Cerebellar cortex (tissue), 1 donor: ENCODE data around the gene PHF11.
"Not testable (repeated sequence)": the region's sequence is repeated elsewhere in the genome, so short reads cannot be mapped to it uniquely, and the experiment has no call there.

Experiments
- DNase-seq: peaks from one replicate; pipeline ENCODE4 v3.0.0-alpha.2; 2015; ENCODE audit warnings: low spot score

PHF11 gene

DNA sequence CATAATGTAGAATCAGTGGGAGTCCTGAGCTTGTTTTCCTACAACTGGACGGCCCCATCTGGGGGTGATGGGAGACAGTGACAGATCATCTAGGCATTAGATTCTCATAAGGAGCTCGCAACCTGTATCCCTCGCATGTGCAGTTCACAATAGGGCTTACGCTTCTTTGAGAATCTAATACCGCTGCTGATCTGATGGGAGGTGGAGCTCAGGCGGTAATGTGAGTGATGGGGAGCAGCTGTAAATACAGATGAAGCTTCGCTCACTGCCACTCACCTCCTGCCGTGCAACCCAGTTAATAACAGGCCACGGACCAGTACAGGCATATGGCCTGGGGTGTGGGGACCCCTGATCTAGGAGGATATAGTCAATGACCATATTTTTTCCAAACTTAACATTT lies 50.8 kb downstream of the PHF11 start:
- DNase-seq: no peak

DNA sequence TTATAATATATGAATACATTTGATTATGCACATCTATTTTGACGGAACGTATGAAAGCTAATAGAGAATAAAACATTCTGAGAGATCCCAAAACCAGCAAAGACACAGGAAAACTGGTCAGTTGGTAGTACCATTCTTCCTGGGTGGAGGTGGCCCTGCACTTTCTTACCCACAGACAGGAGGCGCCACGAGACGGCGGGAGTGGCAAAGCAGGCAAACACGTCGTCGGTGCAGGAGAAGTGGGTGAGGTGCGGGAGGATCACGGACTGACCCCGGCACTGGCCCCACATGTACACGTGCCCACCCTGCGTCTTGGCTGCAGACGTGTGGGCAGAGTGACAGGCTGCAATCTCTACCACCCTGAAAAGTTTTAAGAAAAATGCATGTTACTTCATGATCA lies 53.5 kb downstream of the PHF11 start:
- no peak for DNase-seq

DNA sequence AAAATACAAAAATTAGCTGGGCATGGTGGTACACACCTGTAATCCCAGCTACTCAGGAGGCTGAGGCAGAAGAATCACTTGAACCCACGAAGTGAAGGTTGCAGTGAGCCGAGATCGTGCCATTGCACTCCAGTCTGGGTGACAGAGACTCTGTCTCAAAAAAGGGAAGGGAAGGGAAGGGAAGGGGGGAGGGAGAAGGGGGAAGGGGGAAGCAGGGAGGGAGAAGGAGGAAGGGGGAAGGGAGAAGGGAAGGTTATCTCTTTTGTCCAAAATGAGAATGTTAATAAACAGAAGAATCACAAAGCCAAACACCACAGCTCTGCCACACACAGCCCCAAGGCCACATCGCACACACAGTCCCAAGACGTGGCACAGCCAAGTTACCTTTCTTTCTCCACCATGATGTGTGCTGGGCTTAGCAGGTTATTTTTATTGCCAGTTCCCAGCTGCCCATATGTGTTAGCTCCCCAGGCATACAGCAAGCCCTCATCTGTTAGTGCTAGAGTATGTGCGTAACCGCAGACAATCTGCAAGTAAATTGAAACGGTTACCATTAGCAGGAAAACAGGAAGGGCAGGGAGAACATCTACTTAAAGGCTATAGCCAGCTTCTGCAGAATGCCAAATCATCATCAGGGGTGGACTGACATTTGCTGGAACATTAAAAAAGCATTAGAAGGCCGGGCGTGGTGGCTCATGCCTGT lies 55.3 kb downstream of the PHF11 start:
- DNase-seq: no peak

DNA sequence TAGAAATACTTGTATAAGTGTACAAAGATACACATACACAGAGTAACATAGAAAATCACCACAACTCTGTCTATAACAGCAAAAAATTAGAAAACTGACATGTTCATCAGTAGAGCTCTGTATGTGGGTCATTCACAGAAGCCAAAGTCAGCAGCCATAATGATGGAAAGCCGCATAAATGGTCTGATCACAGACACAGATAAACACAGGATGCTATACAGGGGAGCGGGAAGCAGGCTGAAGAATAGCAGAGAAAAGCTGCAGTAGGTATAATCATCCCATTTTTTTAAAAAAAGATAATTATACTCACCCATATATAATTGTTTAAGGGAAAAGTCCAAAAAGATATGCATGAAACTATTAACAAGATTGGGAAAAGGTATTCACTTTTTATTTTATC lies 58.1 kb downstream of the PHF11 start:
- DNase-seq: no peak

DNA sequence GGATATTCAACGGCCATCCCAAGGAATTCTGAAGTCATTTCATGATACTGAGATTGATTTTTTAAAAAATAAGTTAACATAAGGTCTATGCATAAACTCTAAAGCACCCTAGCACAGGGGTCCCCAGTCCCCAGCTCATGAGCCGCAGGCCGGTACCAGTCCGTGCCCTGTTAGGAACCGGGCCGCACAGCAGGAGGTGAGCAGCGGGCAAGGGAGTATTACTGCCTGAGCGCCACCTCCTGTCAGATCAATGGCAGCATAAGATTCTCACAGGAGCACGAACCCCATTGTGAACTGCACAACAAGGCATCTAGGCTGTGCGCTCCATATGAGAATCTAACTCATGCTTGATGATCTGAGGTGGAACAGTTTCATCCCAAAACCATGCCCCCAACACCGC lies 58.6 kb downstream of the PHF11 start:
- DNase-seq: no peak

DNA sequence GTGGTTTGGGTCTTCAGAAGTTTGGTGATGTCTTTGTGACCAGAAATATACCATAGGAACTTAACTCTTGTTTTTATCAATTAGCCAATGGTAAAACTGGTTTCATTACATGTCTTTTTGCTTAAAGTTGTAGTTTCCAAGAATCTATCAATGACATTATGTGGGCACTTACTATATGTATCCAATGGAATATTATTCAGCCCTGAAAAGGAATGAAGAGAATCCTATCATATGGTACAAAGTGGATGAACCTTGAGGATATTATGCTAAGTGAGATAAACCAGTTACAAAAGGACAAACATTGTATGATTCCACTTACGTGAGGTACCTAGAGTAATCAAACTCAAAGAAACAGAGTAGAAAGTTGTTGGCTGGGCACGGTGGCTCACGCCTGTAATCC lies 63.3 kb downstream of the PHF11 start:
- DNase-seq: no peak

DNA sequence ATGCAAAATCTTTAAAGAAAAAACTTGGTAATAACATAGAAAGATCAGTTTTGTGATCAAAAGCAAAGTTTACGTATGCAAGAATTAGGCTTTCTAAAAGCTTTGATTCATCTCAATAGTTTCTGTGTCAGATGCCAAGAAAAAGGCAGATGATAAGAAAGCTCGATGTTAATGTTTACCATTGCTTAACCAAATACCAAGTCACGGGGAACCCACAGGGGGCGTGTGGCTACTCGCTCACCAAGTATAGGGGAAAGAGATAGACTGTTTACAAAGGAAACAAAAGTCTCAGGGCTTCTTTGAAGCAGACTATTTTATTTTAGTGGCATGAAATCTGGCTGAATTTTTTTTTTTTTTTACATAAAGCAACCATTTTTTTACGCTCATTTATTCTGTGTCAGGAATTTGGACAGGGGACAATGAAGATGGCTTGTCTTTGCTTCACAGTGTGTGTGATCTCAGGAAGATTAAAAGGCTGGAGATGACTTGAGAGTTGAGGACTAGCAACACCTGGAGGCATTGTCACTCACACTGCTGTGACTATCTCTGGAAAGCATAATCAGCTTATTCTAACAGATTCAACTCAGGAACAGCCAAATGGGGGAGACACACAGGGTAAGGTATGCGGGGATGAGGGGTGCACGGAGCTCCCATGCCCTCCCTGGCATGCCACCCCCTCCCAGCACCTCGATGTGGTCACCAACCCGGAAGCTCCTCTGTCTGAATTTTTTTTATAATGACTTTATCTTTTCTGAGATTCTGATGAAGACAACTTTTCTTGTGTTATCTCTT lies 64.7 kb downstream of the PHF11 start:
- no peak for DNase-seq

DNA sequence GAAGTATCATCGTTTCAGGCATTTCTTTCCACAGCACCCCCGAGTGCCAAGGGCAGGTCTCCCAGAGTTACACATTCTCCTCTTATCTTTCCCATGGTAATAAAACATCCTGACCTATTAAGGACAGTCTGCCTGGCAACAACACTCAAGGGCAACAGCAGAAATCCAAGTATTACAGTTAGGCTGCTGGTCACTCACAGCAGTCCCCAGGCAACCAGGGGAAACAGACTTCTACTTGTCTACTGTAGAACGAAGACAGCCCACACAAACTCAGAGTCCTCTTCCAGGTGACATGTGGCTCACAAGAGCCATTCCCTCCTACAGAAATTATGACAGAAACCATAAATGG lies 65.3 kb downstream of the PHF11 start:
- DNase-seq: no peak

DNA sequence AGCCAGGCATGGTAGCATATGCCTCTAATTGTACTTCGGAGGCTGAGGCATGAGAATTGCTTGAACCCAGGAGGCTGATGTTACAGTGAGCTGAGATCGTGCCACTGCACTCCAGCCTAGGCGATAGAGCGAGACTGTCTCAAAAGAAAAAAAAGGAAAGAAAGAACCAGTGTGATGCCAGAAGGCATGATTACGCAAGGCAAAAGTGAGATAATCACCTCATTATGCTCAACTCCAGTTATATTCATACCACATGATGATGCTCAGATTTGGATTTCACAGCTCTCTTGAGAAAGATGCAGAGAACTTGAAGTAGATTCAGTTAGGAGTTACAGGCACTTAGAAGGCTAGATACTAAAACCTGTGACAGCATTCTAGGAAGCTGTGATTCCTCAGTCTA lies 67.8 kb downstream of the PHF11 start:
- no peak for DNase-seq

DNA sequence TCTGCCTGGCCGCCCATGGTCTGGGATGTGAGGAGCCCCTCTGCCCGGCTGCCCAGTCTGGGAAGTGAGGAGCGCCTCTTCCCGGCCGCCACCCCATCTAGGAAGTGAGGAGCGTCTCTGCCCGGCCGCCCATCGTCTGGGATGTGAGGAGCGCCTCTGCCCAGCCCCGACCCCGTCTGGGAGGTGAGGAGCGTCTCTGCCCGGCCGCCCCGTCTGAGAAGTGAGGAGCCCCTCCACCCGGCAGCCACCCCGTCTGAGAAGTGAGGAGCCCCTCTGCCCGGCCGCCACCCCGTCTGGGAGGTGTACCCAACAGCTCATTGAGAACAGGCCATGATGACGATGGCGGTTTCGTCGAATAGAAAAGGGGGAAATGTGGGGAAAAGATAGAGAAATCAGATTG lies 69.7 kb downstream of the PHF11 start:
- DNase-seq: not testable (repeated sequence)

DNA sequence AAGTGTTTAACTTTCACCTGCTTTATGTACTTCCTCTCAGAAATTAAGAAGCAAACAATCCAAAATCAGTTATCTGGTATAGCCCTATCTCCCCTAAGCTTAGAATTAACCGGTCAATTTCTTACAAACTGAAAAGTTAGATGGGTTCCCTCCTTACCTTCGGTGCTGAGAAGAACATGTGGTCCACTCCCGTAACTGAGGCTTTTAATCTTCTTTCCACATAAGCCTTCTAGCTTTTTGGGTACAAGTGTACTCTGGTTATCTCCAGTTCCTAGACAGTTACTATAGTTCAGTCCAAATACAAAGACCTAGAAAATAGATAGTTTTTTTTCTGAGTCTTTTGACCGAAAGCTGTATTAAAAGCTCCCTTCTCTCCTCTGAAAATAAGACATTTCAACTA lies 70.7 kb downstream of the PHF11 start:
- no peak for DNase-seq

DNA sequence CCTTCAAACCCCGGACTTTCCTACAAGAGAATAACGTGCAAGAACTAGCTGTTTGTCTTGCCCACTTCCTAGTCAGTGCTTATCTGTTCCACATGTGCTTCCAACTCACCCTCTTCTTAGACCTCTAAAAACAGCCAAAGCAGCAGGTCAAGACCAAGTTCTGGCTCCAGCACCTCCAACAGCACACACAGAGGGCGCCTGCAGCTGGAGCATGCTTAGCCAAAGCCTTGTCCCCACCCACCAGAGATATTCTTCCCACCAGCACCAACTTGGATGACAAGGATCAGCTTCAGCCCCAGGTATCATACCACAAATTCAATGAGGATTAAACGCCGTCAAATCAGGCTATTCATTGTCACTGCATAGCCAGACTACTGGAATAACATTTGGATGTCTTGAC lies 71.7 kb downstream of the PHF11 start:
- DNase-seq: no peak

DNA sequence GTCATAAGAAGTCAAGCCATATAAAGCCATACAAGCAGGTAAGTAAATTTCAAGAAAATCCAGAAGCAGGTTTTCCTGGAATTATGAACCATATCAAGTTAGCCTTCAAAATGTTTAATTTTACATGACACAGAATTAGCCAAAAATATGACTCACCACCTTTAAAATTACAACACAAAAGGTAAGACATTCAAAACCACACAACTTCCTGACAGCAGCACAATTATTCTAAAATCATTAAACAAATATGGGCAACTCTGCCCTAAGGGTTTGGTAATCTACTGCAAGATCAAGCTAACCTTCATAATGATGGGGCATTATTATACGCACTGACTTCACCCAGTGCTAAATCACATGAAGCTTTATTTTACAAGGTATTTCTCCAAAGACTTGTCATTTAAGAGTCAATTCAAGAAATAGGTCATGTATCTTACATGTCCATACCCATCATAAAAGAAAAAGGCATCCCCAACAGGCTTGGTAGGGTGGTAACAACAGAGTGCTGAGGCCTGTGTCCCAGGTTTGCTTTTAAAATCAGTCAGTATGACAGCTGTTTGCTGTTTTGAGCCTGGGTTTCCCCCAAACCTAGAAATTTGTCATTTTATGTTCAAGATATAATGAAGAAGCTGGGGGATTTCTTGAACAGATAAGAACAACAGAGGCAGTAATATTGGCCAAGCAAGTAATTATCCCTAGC lies 74.4 kb downstream of the PHF11 start:
- DNase-seq: no peak

DNA sequence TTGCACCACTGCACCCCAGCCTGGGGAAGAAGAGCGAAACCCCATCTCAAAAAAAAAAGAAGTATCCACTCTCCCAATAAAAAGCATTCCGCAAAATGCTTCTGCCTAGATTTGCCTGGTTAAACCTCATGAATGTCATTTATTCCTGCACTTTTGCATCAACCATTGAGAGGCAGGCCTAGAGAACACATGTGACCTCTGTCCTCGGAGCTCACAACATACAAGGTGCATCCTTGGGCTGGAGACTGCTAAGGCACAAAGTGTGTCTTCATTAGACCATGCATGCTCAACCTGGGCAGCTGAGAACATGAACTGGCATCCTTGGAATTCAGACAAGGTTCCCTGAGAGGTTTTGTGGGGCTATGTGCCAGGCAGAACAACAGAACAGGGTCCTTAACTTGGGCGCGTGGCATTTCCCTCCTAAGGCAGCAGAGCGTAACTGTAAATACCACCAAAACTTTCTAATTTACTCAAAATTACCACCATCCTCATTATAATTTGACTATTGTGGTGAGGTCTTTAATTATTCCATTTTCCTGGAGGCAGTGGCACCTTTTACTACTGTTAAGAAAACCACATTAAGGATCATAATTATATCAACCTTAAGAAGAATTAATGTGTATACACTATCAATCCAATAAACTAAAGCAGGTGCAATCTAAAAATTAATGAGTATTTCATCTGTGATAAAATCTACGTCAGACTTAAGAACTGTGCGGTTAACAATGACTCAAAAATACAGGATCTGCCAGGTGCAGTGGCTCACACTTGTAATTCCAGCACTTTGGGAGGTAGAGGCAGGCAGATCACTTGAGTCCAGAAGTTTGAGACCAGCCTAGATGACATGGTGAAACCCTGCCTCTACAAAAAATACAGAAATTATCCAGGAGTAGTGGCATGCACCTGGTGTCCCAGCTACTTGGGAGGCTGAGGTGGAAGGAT lies 75.8 kb downstream of the PHF11 start:
- no peak for DNase-seq
